Measurements from ENCODE around the gene C12orf43. TPM values are rescaled to one million over a fixed set of nuclear protein-coding genes. Genes with fewer than 3 reads are reported as not detected.

Gene C12orf43
- total RNA-seq, 1 donor from 2014 or later: 21.2 TPM

DNA sequence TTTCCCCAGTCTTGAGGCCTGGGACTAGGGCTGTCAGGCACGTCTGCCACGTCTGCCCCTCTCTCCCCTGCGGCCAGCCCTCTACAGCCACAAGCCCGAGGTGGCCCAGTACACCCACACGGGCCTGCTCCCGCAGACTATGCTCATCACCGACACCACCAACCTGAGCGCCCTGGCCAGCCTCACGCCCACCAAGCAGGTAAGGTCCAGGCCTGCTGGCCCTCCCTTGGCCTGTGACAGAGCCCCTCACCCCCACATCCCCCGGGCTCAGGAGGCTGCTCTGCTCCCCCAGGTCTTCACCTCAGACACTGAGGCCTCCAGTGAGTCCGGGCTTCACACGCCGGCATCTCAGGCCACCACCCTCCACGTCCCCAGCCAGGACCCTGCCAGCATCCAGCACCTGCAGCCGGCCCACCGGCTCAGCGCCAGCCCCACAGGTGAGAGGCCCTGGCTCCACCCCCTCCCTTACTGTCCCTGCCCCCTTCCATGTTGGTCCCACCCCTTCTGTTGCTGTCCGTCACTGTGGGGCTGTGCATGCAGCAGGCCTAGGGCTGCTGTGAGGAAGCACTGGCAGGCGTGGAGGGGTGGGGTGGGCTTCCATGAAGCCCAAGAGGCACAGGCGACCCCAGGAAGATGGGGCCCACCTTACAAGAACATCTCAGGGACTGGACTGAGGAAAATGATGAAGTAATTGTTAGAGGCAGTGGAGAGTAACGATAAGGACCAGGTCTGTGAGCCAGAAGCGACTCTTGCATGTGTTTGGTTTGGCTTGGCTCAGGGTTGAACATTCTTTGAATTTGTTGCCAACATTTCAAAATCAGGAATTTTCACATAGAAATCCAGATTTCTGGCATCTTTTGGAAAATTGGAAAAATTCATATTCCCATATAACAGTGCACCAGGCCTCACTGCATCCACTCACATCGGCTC is 16.8 kb downstream of the C12orf43 start:
- H3K27me3 Mint-ChIP-seq: peaks cover 14% of the 10 kb centered on the region
- no peak overlapping the region for H3K27ac Mint-ChIP-seq
- H3K4me3 Mint-ChIP-seq: no peak overlapping the region
- no peaks in the 10 kb centered on the region for H3K9me3 Mint-ChIP-seq
- no peak for DNase-seq (ENCODE audit: extremely low spot score, unreplicated experiment)
- H3K4me1 Mint-ChIP-seq (ENCODE audit: unreplicated experiment): peaks cover 12% of the 10 kb centered on the region
- H3K36me3 Mint-ChIP-seq: no peaks in the 10 kb centered on the region
- TF ChIP-seq, protein P1, sequence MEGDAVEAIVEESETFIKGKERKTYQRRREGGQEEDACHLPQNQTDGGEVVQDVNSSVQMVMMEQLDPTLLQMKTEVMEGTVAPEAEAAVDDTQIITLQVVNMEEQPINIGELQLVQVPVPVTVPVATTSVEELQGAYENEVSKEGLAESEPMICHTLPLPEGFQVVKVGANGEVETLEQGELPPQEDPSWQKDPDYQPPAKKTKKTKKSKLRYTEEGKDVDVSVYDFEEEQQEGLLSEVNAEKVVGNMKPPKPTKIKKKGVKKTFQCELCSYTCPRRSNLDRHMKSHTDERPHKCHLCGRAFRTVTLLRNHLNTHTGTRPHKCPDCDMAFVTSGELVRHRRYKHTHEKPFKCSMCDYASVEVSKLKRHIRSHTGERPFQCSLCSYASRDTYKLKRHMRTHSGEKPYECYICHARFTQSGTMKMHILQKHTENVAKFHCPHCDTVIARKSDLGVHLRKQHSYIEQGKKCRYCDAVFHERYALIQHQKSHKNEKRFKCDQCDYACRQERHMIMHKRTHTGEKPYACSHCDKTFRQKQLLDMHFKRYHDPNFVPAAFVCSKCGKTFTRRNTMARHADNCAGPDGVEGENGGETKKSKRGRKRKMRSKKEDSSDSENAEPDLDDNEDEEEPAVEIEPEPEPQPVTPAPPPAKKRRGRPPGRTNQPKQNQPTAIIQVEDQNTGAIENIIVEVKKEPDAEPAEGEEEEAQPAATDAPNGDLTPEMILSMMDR (conservative IDR thresholded peaks at IDR 0.05): no peak

DNA sequence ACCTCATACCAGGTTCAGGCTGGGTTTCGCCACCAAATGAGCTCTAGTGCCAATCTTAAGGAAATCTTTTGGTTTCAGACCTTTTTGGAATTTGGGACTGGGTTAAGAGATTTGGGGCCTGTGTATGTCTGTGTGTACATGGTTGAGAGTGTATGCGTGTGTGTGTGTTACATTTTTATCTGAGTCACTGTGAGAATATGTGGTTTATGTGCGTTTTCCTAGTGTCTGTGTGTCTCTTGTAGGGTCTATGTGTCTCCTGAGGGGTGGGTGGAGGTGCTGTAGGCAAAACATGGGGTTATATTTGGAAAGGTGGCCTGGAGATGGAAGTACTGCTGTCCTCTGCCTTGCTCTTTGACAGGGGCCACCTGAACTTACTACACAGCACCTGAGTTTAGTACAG is 17.9 kb downstream of the C12orf43 start:
- Mint-ChIP-seq H3K4me1 (ENCODE audit: unreplicated experiment) (peaks cover 12% of the 10 kb centered on the region), H3K9me3 (no peaks in the 10 kb centered on the region), H3K27me3 (peaks cover 15% of the 10 kb centered on the region), H3K27ac (no peak overlapping the region), H3K36me3 (no peaks in the 10 kb centered on the region), H3K4me3 (no peak overlapping the region)
- TF ChIP-seq, protein P1 (conservative IDR thresholded peaks at IDR 0.05): no peak
- no peak for DNase-seq (ENCODE audit: extremely low spot score, unreplicated experiment)

DNA sequence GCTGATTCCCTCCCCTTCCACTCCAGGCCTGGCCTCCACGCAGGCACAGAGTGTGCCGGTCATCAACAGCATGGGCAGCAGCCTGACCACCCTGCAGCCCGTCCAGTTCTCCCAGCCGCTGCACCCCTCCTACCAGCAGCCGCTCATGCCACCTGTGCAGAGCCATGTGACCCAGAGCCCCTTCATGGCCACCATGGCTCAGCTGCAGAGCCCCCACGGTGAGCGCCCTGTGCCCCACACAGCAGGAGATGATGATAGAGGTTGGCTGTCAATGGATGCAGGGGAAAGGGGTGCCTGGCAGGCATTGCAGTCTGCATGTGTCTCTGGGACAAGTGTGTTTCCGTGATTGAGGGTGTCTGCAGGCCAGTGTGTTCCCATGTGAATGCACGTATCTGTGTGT is 18.8 kb downstream of the C12orf43 start:
- no peak overlapping the region for H3K4me3 Mint-ChIP-seq
- H3K4me1 Mint-ChIP-seq (ENCODE audit: unreplicated experiment): peaks cover 12% of the 10 kb centered on the region
- no peak overlapping the region for H3K27ac Mint-ChIP-seq
- no peaks in the 10 kb centered on the region for H3K9me3 Mint-ChIP-seq
- H3K27me3 Mint-ChIP-seq: peaks cover 22% of the 10 kb centered on the region
- no peaks in the 10 kb centered on the region for H3K36me3 Mint-ChIP-seq
- TF ChIP-seq, protein P1 (conservative IDR thresholded peaks at IDR 0.05): no peak
- DNase-seq (ENCODE audit: extremely low spot score, unreplicated experiment): no peak

DNA sequence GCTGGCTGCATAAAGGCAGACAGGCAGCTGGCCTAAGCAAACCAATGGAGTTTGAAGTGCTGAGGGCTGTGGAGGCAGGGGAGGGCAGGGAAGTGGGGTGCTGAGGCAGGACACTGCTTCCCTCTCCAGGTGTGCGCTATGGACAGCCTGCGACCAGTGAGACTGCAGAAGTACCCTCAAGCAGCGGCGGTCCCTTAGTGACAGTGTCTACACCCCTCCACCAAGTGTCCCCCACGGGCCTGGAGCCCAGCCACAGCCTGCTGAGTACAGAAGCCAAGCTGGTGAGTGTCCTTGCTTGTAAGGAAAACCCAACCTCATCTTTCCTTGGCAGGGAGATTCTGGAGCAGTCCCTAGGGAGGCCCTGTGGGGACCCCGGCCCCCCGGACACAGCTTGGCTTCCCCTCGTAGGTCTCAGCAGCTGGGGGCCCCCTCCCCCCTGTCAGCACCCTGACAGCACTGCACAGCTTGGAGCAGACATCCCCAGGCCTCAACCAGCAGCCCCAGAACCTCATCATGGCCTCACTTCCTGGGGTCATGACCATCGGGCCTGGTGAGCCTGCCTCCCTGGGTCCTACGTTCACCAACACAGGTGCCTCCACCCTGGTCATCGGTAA is 20.0 kb downstream of the C12orf43 start:
- peaks cover 12% of the 10 kb centered on the region for H3K4me1 Mint-ChIP-seq (ENCODE audit: unreplicated experiment)
- no peaks in the 10 kb centered on the region for H3K36me3 Mint-ChIP-seq

DNA sequence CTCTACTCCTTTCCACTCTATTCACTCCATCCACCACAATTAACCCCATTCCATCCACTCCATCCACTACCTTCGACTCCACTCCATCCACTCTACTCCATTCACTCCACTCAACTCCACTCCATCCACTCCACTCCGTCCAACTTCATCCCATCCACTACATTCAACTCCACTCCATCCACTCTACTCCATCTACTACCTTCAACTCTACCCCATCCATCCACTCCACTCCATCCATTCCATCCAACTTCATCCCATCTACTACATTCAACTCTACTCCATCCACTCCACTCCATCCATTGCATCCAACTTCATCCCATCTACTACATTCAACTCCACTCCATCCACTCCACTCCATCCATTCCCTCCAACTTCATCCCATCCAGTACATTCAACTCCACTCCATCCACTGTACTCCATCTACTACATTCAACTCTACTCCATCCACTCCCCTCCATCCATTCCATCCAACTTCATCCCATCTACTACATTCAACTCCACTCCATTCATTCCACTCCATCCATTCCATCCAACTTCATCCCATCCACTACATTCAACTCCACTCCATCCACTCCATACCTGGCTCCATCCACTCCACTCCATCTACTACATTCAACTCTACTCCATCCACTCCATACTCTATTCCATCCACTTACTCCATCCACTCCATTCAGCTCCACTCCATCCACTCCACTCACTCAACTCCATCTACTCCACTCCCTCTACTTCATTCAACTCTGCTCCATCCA is 21.5 kb downstream of the C12orf43 start:
- Mint-ChIP-seq H3K4me3 (no peak overlapping the region), H3K36me3 (no peaks in the 10 kb centered on the region), H3K9me3 (no peaks in the 10 kb centered on the region), H3K27me3 (peaks cover 22% of the 10 kb centered on the region), H3K4me1 (ENCODE audit: unreplicated experiment) (peaks cover 12% of the 10 kb centered on the region), H3K27ac (no peak overlapping the region)
- DNase-seq (ENCODE audit: extremely low spot score, unreplicated experiment): no peak
- TF ChIP-seq, protein P1 (conservative IDR thresholded peaks at IDR 0.05): no peak

More for the DNA sequence above, 20.0 kb downstream of the C12orf43 start:
- no peaks in the 10 kb centered on the region for H3K9me3 Mint-ChIP-seq
- H3K4me3 Mint-ChIP-seq: no peak overlapping the region
- DNase-seq (ENCODE audit: extremely low spot score, unreplicated experiment): no peak
- H3K27ac Mint-ChIP-seq: no peak overlapping the region
- H3K27me3 Mint-ChIP-seq: peaks cover 22% of the 10 kb centered on the region
- TF ChIP-seq, protein P1 (conservative IDR thresholded peaks at IDR 0.05): no peak
